CD4-positive, alpha-beta T cell treated with Interferon gamma for 1 hour (primary cell): ENCODE data around the gene GSDME.

Experiments used
- DNase-seq: peaks from one replicate; pipeline ENCODE4 v3.0.0-alpha.2; 2020

Gene GSDME

GRCh38 chr7:24718977-24719491 lies 38.2 kb downstream of the GSDME start:
- no peak for DNase-seq

- no peak for DNase-seq
Measured at GRCh38 chr7:24718431-24718831, 38.8 kb downstream of the GSDME start.

DNA sequence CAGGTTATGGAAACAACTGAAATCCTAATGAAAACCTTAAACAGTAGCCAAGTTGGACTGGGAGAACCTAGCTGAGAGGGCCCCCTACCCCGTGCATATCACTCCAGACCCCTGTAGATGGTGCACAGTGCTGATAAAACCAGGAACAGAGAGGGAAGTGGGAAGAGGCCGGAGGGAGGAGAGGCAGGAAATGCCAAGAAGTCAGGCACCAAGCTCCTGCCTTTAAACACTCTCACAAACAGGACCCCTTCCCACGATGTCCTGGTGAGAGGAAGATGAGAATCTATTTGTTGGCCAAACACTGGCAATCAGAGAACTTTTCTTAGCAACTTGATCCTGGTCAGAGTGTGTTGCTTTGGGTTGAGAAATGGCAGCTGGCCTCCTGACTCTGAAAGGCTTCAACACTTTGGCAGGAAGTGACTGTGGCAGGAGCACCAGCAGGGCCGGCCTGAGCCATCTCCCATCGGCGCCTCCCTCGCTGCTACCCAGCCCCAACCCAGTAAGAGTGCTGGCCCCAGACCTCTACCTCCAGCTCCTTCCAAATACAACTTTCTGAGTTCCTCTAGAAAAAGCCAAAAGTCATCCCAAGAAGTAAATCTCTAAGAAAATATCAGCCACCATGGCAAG lies 39.5 kb downstream of the GSDME start:
- no peak for DNase-seq

DNA sequence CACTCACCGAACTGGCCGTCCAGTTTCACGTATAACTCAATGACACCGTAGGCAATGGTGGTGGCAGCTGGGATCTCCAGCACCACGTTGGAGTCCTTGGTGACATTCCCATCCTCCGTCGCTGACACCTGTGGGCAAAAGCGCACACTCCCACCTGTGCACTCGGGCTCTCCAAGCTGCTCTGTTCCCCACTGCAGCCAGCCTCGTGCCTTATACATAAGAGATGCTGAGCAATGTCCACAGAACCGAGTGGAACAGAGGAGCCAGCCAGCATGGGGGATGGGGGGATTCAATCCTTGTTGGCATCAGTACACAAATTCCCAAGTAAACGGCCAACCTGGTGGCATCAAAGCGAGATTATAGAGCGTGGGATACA lies 40.0 kb downstream of the GSDME start:
- DNase-seq = no peak

DNA sequence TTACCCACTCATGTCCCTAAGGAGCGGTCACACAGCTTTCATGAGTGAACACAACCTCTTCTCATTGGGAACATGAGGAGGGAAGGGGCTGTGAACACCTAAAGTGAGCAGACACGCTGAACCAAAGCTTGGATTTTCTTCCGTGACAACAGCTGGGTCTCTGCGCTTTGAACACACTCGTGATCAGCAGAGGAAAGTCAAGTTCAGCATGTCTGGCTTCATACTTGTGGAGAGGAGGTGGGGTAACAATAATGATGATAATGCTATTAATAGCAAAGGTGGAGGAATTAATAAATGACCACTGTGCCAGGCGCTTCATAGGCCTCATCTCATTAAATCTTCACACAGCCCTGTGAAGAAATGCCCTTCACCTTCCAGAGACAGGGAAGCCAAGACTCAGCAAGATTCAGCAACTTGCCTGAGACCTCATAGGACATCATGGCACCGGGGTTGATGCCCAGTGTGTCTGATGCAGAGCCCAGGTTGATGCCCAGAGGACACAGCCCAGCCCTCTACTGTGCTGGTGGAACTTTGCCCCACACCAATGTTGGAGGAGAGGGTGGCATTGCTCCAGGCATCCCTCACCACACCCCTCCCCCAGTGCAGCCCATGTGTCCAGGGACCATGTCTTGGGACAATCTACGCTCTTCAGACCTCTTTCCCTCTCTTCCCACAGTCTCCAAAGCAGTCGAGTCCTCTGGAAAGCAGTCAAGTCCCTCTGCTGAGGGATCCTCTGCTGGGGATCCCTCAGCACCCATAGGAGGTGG lies 40.6 kb downstream of the GSDME start:
- DNase-seq = no peak

- DNase-seq = no peak
Measured at GRCh38 chr7:24715661-24716479, 41.4 kb downstream of the GSDME start.

GRCh38 chr7:24715171-24715570 lies 42.1 kb downstream of the GSDME start:
- no peak for DNase-seq

DNA sequence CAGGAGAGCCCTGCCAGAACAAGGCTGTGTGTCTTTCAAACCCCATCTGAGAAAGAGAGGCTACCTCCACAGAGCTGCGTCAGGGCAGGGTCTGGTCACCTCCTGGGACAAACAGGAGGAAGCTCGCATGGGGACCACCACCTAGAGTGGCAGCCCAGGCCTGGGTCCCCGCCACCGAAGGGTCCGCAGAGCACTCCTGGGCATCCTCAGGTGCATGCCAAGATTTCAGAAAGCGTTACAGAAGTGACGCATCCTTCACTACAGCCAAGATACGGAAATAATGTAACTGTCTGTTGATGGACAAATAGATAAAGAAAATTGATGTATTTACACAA lies 42.6 kb downstream of the GSDME start:
- no peak for DNase-seq

- no peak for DNase-seq
Measured at GRCh38 chr7:24713850-24714675, 43.2 kb downstream of the GSDME start.

DNA sequence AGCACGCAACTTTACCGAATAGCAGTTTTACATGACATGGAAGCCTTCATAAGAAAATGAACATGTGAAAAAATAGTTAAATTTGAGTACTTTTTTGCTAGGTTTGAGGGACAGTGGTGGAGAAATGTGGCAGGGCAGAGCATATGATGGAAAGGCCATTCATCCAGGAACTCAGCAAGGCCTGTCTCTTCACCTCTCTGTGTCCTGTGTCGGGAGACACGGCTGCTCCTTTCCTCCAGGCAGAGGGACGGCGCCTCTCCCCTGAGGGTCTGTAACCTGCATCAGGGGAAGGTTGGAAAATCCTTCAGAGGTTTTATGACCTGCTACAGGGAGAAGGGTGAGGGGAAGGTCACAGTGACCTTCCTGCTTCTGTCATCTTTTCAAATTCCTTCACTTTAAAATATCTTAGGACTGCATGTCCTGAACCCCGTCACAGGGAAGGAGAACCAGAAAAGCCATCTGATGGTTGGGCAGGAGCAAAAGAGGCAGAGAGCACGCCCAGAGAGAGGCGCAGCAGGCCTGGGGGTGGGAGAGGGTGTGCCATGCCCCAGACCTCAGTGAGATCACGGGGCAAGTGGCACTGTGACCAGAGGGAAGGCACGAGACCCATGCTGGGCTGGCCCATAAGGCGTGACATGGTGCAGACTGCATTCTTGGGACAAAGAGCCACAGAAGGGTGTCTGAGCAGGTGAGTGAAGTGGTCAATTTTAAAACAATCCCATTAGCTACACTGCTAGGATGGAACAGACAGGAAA lies 44.0 kb downstream of the GSDME start:
- DNase-seq = no peak

DNA sequence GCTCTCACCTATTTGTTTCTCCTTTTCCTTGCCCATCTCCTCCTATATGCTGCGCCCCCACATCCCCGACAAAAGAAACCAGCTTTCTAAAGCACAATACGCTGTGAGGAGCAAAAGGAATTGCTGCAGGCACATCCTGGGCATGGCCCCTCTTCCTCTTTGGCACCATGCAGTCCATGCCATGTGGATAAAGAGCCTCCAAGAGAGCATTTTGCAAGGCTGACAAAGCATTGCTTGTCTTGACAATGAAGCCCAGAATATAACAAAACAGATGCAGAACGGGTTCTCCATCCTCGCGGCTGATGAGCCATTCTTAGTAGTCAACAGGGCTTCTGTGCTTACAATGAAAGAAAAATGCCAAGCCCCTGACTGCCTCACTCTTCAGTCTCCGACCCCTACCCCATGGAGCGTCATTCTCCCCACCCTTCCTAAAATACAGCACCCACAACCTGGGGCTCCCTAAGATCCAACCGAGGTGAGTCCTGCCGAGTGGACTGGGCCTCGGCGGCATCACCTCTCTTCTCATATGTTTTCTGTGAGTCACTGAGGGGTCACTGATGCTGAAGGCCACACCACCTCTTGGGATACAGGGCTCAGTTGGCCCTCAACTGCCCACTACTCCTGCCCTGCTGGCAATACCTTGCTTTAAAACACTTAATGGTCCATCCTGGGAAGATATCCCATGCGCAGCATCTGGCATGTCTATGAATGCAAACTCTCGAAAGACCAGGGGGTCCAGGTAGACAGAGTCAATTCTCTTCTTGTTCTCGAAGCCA lies 47.5 kb downstream of the GSDME start:
- DNase-seq = no peak

- no peak for DNase-seq
Measured at GRCh38 chr7:24709051-24709450, 48.2 kb downstream of the GSDME start.

DNA sequence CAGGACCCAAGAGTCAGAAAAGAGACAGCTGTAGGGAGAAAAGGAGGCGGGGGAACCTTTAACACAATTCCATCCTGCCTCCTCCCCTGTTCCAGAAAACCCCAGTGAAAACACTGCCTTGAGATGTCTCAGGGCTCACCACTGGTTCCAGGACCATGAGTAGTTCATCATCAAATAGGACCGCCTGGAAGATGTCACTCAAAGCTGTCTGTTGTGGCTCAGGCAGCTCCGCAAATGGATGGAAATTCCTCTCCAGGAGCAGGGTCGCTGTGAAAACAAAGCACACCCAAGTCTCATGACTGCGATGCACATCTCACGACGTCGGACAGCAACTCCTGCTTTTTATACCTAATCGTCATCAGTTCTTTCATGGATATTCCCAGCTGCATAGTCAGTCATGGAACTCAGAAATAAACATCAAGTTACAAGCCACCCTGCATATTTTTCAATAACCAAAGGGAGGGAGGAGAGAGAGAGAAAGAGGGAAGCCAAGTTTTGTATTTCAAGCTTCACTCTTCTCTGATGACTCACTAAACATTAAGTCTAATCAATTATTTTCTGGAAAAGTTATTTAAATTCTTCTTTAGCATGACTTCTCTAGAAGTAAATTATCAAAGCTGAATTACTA lies 49.2 kb downstream of the GSDME start:
- DNase-seq = no peak

DNA sequence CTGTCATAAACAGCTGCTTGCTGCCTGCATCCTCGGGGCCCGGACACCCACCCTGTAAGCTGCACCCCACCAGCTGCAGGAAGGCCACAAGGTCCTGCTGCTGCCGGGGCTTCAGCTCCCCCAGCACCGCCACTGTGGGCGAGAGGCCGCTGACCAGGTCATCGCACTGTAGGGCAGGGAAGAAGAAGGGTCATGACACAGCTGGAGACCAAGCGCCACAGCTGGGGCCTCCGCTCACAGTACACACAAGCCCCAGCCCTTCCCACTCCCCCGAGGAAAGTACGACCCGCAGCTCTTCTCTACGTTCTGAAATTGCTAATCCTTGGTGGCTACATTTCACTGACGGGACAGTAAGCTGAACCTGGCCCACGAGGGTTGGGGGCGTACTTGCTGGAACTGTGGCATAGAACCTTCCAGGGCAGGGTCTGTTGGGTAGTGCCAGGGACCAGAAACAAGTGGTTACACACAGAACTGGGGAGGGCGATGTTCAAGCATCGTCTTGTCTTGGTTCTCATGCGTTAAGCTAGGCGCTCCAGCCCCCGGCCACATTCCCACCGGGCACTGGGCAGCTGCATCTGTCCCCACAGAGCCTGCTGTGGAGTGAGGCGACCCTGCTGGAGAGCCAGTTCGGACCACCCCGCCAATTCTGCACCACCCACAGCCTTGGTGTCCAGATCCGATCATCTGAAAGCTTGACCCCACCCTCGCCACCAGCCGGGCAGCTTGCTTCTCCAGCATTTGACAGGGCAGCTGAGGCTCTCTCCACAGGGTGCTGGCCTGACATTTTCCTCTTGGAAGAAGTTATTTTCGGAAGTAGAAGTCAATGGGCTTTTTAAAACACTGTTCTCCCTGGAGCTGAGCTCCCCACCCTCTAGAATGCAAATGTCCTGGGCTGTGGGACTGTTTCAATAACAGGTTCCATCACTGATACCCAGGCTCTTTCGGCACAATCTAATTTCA lies 50.8 kb downstream of the GSDME start:
- no peak for DNase-seq

- no peak for DNase-seq
Measured at GRCh38 chr7:24705461-24705954, 51.8 kb downstream of the GSDME start.

- no peak for DNase-seq
Measured at GRCh38 chr7:24704311-24704710, 53.0 kb downstream of the GSDME start.

DNA sequence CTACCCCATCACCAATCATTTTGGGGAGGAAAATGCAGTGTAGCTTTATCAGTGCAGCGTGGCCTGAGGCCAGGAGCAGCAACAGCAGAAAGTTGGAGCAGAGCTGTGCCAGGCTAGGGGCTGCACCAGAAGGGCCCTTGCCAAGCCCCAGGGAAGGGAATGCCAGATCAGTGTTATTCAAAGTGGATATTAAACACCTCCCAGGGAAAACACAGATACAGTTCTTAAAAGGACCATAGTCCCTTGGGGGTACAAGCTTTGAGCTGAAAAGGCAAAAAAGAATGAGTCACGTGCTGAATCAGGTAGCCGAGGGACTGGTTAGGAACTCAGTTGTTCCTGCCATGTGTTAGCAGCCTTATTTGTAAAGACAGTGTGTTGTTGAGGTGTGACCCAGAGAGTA lies 54.0 kb downstream of the GSDME start:
- no peak for DNase-seq

- DNase-seq = no peak
Measured at GRCh38 chr7:24702755-24703154, 54.5 kb downstream of the GSDME start.
